NCI-H1105 treated with DMSO at 0.1 percent for 48 hours (cell line): ENCODE measurements around the gene RBM14.
"Not testable (repeated sequence)": the region's sequence is repeated elsewhere in the genome, so short reads cannot be mapped to it uniquely, and the experiment has no call there.

ENCODE experiments used
- DNase-seq: peaks from one replicate; lab custom pipeline; 2025; lab: John Stamatoyannopoulos, UW

Gene RBM14

DNA sequence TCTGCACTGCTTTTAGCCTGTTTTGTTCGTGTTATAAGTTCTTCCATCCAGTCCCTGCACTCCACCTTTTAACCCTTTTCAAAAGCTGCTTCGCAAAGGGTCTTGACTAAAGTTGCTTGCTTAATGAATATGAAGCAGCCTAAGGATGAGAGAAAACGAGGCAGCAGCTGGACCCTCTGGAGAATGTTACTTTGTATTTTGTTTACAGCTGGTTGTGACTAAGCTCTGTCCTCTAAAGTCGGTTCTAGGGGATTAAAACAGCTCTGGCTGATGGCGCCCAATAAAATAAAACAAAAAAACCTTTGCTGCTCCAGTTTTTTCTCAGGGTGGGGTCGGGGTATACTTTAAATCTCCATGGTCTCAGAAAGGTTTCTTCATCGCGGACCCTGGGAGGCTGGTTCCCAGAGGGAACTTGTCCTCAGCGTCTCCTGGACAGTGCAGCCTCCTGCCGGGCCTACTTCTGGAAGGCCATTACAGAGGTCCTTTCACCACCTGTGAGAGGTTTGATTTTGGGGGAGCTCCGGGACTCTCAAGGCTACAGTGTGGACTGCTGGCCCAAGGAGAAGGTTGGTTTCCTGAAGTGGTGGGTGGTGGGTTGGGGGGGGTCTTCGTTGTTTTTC is 21.2 kb downstream of the RBM14 start:
- DNase-seq = peak; percentile 57

DNA sequence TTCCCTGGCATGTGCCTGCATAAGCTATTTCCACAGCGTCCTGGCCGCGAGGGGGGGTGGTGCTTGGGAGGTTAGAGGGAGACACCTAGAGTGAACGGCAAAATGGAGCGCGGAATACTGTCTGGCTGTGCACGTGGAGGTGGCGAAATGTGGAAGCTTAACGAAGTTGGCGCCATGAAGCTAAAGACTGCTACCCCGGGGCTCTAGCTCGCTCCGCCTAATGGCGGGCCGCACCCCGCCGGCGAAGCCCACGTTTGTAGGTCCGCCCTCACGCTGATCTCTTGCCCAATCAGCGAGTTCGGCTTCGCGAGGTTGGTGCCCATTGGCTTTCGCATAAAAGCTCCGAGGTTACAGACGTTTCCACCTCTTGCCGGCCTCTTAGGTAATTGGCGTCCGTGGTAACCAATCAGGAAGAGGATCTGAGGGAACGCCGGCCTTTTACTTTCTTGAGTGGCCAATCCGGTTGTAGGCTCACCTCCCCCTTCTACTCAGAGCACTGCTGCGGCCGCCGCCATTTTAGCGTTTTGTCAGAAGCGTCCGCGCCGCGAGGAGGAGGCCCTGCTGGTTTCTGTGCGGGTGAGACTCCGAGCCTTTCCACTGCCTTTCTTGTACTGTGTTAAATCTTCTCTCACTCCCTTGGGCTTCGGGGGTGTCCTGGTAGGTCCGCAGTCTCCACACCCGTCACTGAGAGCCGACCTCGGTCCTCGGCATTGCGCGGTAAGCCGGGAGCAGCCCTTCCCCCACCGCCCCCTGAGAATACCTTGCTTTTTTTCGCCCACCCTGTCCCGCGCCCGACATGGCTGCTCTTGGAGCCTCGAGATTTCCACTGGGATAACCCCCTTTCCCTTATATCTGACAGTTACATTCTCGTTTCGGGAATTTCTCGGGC is 22.0 kb downstream of the RBM14 start, which contains the start of gene RBM4:
RBM4 (plus strand) TSS at position 527 of the 889 bp plus-strand sequence. CDS start 1,009 bp downstream, outside the sequence.
- peak; percentile 100 for DNase-seq

DNA sequence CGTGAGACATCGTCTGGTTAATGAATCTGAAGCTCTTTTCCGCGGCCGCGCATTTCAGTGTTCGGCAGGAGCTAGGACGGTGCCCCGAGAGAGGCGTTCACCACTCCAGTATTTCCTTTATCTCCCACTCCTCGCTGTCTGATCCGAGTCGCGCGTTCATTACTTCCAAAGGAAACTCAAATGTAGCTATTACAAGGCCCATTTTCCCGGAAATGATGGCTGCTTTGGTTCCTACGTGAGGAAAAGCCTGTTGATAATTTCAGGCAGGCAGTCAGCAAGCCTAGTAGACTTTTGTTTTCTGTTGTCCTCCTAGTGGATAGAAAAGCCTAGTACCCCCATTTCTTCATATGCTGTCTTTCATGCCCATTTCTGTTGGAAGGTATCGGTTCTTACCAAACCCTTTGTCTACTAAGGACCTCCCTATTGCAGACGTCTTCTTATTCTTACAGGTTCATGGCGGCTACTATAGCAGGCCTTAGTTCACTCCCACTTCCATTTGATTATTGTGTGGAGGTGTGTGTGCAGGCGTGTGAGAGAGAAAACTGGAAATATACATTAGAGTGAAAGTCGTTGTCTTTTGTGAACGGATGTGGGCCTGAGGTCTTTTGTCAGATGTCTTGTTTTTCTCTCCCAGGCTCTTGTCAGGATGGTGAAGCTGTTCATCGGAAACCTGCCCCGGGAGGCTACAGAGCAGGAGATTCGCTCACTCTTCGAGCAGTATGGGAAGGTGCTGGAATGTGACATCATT is 22.8 kb downstream of the RBM14 start:
- DNase-seq = peak; percentile 16

DNA sequence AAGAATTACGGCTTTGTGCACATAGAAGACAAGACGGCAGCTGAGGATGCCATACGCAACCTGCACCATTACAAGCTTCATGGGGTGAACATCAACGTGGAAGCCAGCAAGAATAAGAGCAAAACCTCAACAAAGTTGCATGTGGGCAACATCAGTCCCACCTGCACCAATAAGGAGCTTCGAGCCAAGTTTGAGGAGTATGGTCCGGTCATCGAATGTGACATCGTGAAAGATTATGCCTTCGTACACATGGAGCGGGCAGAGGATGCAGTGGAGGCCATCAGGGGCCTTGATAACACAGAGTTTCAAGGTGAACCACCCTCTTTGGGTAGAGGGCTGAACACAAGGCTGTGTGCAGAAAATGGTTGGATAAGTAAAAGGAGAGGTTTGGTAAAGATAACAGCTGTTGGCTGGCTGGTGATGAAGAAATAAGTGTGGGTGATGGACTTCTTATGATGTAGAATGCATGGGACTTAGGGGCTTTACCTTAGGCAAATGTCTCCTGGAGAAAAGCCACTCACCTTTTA is 23.4 kb downstream of the RBM14 start:
- not testable (repeated sequence) for DNase-seq

DNA sequence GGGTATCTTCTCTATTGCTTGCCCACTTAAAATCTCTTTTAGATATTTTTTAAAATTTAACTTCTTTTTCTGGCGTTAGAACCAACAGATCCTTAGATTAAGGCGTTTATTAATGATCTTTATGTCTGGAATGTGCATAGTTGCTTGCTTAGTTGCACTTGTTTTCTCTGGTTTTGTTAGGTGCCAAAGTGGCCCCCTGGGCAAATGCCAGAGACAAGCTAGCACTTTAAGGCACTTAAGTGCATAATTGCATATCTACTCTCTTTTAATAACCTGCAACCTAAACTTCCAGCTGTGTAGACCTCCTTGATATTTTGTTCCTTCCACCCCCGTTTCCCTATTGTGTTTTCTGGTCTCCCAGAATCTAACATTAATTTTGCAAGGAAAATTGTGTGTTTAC is 25.4 kb downstream of the RBM14 start:
- DNase-seq = peak; percentile 47

DNA sequence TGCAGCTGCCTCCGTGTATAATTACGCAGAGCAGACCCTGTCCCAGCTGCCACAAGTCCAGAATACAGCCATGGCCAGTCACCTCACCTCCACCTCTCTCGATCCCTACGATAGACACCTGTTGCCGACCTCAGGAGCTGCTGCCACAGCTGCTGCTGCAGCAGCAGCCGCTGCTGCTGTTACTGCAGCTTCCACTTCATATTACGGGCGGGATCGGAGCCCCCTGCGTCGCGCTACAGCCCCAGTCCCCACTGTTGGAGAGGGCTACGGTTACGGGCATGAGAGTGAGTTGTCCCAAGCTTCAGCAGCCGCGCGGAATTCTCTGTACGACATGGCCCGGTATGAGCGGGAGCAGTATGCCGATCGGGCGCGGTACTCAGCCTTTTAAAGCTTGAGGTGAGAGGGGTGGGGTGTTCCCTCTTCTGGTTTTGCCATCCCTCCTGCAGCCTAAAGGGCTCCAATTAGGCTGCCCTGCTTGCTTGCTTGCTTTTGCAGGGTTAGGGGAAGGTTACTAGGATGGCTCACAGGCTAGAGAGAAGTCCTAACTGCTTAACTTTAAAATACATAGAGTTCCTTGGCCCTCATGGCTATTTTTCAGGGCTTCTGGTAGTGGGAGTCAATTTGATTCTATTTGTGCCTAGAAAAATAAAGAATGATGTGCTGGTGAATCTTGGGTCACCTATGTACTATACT is 27.5 kb downstream of the RBM14 start:
- no peak for DNase-seq

DNA sequence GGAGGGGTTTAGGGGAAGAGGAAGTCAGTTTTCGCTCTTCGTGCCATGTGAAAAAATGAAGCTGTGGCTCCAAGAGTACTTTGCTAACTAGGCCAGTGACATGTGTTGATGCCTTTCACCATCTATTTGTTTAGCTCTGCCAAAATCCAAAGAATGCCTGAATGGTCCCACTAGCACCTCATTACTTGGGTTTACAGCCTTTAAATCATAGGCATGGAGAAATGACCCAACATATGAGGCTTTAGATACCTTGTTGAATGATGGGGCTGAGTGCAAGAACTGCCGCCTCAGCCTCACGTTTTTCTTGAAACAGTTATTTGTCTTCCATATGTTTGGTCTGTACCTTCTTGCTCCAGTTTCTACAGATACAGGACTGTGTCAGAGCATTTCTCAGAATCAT is 30.4 kb downstream of the RBM14 start:
- DNase-seq = no peak

DNA sequence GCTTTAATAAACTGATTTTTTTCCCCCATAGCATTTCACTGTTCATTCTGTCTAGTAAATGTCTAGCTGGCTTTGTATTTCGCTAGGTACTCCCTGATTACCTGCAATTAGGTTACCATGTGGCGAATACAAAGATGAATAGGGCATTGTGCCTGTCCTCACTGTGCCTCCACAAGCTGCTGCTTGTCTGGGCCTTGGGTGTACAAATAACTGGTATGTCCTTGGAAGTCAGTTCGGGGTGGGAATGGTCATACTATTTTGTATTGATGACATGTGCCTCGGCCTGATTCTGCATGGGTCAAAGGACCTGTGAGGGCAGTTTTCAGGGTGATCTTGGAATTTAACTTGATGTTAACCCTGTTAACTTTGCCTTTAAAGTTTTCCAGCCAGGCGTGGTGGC is 33.5 kb downstream of the RBM14 start:
- no peak for DNase-seq

DNA sequence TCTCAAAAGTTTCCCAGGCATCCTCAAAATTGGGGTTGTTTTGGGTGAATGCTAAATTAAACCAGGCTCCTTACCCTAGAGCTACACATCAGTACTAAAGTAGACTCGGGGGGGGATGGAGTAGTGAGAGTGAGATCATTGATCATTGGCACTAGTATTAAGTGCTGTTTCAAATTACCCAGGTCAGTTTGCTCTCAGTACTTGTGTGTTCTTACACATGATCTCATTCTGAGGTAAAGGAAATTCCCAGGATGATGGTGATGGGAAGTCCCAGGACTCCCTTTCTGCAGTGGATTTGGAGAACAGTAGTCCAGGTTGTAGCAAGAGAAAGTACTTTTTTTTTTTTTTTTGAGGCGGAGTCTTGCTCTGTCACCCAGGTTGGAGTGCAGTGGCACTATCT is 34.6 kb downstream of the RBM14 start:
- no peak for DNase-seq

DNA sequence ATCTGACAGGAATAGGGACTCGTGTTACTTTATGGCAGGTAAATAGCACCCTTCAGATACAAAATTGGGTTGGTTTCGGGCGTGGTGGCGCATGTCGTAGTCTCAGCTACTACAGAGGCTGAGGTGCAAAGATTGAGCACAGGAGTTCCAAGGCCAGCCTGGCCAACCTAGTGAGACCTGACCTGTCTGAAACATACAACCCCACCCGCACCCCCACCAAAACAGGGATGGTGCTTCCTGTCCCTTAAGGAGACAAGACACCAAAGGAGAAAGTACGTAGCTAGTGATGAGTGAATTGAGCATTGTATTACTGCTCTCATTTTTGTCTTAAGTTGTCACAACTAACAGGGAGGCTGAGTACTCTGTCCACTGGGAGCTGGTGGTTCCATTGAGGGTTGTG is 36.2 kb downstream of the RBM14 start:
- DNase-seq = no peak

DNA sequence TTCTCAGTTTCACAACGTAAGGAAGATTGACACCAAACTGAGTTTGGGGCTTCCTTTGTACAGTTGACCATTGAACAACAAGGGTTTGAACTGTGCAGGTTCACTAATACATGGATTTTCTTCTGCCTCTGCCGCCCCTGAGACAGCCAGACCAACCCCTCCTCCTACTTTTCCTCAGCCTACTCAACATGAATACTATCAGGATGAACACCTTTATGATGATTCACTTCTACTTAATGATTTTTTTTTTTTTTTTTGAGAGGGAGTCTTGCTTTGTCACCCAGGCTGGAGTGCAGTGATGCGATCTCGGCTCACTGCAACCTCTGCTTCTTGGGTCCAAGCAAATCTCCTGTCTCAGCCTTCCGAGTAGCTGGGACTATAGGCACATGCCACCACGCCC is 36.7 kb downstream of the RBM14 start:
- no peak for DNase-seq

DNA sequence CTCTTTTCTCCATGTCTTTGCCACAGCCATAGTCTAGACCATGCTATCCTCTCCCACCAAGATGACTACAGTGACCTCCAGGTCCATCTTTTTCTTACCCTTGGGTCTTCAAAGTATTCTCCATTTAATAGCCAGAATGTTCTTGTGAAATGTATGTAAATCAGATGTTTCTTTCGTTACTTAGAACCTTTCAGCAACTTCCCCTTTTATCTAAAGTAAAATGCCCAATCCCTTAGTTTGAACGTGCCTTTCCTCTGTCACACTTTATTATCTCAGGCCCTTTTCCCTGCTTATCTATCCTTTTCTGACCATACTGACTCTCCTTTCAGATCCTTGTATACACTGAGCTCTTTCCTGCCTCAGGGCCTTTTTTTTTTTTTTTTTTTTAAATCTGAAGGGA is 43.3 kb downstream of the RBM14 start:
- no peak for DNase-seq

DNA sequence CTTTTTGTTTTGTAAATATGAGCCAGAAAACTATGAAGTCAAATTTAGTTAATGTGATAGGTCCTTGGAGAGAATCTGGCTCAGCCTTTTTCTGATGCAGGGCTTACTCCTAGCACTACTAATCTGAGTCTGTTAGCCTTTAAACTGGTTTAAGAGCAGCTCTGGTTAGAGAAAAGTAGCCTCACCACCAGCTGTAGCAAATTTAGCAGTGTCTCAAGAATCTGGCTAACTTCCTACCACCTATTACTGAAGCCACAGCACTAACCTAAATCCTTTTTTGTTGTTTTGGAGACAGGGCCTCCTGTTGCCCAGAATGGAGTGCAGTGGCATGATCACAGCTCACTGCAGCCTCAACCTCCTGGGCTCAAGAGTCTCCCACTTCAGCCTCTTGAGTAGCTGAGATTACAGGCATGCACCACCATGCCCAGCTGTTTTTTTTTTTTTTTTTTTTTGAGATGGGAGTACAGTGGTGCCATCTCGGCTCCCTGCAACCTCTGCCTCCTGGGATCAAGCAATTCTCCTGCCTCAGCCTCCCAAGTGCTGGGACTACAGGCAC is 47.4 kb downstream of the RBM14 start:
- no peak for DNase-seq

DNA sequence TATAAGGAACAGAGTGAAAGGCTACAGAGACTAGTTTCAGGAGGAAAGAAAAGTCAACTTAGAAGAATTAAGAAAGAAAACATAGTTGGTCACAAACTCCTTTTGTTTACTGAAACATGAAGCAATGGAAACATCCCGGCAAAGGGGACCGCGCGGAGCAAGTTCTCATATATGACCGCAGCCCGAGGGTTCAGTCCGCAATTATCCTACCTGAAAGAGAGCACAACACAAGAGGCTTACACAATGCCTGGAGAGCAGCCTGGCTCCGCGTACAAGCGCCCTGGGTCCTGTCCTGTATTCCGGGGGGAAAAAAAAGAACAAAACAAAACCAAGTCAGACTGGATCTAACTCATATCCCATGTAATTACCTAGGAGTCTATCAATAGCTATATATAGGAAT is 48.9 kb downstream of the RBM14 start:
- no peak for DNase-seq

DNA sequence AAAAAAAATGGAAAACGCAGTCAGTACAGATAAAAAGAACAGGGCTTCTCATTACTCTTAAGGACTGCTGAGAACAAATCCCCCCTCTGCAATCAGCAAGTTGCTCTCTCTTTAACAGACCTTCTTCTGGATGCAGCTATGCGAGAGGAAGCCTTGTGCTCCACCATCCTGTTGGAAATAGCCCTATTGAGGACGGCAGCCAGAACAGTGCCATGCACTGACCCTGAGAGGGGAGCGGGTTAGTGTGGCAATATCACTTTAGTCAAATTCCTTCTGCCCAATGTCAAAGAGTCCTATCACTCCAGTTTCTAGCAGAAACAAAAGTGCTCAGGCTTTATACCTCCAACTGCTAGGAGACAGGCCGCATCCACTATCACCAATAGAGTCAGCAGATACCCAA is 54.4 kb downstream of the RBM14 start:
- DNase-seq = no peak

DNA sequence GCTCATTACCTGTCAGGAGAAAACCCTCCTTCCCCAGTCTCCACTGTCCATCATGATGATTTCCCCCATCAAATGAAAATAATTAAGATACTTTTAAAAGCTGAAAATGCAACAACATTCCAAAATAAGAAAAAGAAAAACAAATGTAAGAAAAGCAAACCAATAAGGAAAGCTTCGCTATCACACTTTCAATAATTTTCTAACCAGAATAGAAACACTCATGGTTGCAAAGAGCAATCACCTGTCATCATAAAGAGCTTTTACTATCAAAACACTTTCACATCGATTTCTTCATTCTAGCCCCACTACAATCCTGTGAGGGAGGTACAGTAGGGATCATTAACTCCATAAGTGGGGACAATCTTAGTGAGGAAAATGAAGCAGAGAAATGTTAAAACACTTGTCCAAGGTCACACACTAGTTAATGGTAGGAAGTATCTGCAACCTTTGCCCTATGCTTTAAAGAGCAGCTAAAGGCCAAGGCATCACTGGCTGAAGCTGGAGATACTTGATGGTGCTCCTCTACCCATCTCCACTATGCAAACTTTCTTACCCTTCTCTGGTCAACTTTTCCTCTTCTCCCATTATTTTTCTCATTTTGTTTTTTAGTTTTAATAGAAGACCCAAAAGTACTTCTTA is 58.7 kb downstream of the RBM14 start:
- DNase-seq = no peak

DNA sequence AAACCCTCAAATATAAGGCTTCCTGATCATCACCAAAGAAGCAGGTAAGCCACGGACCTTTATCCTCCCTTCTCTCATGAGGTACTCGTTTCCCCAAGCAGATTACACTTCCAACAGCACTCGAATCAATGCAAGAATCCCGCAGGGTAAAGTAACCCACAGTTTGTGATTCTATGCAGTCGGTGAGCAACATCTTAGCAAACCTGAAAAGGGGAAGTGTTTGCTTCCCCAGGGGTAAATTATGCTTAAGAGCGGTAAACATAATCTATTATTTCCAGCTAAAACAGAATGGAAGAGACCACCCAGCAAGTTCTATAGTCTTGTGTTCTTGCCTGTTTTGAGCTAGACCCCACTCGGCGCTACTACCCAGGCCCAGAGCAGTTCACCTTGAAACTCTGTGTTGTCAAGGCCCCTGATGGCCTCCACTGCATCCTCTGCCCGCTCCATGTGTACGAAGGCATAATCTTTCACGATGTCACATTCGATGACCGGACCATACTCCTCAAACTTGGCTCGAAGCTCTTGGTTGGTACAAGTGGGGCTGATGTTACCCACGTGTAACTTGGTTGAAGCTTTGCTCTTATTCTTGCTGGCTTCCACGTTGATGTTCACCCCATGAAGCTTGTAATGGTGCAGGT is 60.0 kb downstream of the RBM14 start:
- DNase-seq = no peak
